Lung (tissue), 12 donors: ENCODE measurements around the gene MTRF1. TPM values are rescaled to one million over a fixed set of nuclear protein-coding genes. Genes with fewer than 3 reads are reported as not detected.

Source experiments
- ATAC-seq: fragments of 200-7000 bp; cut with Tn5 transposase; one replicate; pipeline ENCODE4 v1.9.1; 2020; ENCODE audit warnings: moderate number of reproducible peaks; ENCODE audit not compliant: insufficient read depth, low FRiP score
- DNase-seq, 3 donors: peaks; one replicate each; pipeline ENCODE4 v3.0.0-alpha.2; 2013 to 2017
- H3K27ac ChIP-seq, 2 donors: one replicate each; pipeline ENCODE4 v1.5.1; 2013; ENCODE audit warnings: mild to moderate bottlenecking in 2 of 2, moderate library complexity in 2 of 2, control low read depth in 1 of 2, inconsistent platforms in 1 of 2, low read depth in 1 of 2, low read length in 1 of 2
- H3K27me3 ChIP-seq, 3 donors: one replicate each; pipeline ENCODE4 v1.5.1; 2013; ENCODE audit warnings: low read length in 2 of 3; ENCODE audit not compliant: control insufficient read depth in 3 of 3, insufficient read depth in 3 of 3
- H3K36me3 ChIP-seq, 4 donors: one replicate each; pipeline ENCODE4 v1.5.1; 2013; ENCODE audit warnings: low read length in 4 of 4, mild to moderate bottlenecking in 1 of 4, moderate library complexity in 1 of 4; ENCODE audit not compliant: control insufficient read depth in 4 of 4, insufficient read depth in 4 of 4
- H3K4me1 ChIP-seq, 5 donors: one replicate each; pipeline ENCODE4 v1.5.1; 2013; ENCODE audit warnings: low read length in 5 of 5, mild to moderate bottlenecking in 2 of 5, moderate library complexity in 1 of 5; ENCODE audit not compliant: control insufficient read depth in 5 of 5, insufficient read depth in 5 of 5
- H3K4me3 ChIP-seq: one replicate; pipeline ENCODE4 v1.5.1; 2013; ENCODE audit warnings: mild to moderate bottlenecking, control low read depth, moderate library complexity
- H3K9ac ChIP-seq, 2 donors: one replicate each; pipeline ENCODE4 v1.5.1; 2013; ENCODE audit warnings: low read length in 2 of 2, control low read depth in 1 of 2; ENCODE audit not compliant: insufficient read depth in 1 of 2
- H3K9me3 ChIP-seq, 4 donors: one replicate each; pipeline ENCODE4 v1.5.1; 2013; ENCODE audit warnings: low read length in 3 of 4, mild to moderate bottlenecking in 1 of 4, moderate library complexity in 1 of 4; ENCODE audit not compliant: control insufficient read depth in 4 of 4, insufficient read depth in 3 of 4
- WGBS, 2 donors: extraction: QIAGEN DNeasy Blood & Tissue Kit; methylation state at CpG; one replicate each; pipeline ENCODE4 v1.1.7; 2013; 5-methylcytosine and 5-hydroxymethylcytosine counted together
- polyA plus RNA-seq, 2 donors: library from polyadenylated mRNA; stranded (reverse); fragments of 200-250 nt; gene quantifications; one replicate each; pipeline ENCODE4 v1.2.1, GENCODE V29; 2013
- total RNA-seq, 2 donors: library from RNA; depleted of rRNA in 1 of 2; stranded (reverse); fragments of >200 nt in 1 of 2; gene quantifications; one replicate each; pipeline ENCODE4 v1.2.1, GENCODE V29; 2014 to 2021
- TF ChIP-seq, protein P1 (sequence below): IDR thresholded peaks from 2 replicates; pipeline ENCODE4 v1.5.1; 2012; ENCODE audit warnings: mild to moderate bottlenecking; ENCODE audit errors: control extremely low read depth, extremely low read depth
- donor health status: control.
- donor health status: control.
- donor health status: Bipolar disorder and iron deficiency.
- donor health status: healthy.
- donor health status: DM: yes; HTN: yes; CAD: no.

The MTRF1 gene
- total and polyA plus RNA-seq, 4 donors = 6.7 to 22.0 (median 8.6) TPM

DNA sequence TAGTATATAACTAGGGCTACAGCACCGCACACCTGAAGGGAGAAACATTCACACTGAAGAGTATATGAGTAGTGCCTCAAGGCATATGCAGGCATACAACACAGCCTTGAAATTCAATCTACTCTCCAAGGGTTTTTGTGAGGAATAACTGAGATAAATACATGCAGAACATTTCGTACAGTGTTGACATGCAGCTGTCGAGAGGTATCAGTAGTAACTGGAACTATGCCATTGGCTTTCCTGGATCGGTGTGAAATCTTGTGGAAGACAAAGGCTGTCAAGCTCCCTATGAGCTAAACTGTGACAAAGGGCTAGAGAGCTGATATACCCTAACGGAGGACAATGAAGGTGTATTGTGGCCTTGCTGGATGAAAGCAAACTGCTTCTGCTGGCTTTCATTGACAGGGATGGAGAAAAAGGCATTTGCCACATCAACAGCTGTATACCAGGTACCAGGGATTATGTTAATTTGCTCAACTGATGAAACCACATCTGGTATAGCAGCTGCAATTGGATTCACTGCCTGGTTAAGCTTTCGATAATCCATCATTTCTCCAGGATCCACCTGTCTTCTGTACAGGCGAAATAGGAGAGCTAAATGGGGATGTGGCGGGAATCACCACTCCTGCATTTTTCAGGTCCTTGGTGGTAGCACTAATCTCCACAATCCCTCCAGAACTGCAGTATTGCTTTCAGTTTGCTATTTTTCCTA lies 16.3 kb downstream of the MTRF1 start:
- WGBS, 2 donors = 91 to 96% methylated on average over 8 of the region's 8 CpGs
- Histone ChIP-seq H3K9me3 (no peaks in the 10 kb centered on the region), H3K27me3 (no peaks in the 10 kb centered on the region), H3K27ac (no peak overlapping the region), H3K36me3 (peaks cover 2 to 23% (median 6%) of the 10 kb centered on the region in 4 donors), H3K4me3 (no peak overlapping the region), H3K4me1 (no peaks in the 10 kb centered on the region), H3K9ac (no peak overlapping the region)
- DNase-seq (no peak), ATAC-seq (no peak)
- TF ChIP-seq, protein P1, sequence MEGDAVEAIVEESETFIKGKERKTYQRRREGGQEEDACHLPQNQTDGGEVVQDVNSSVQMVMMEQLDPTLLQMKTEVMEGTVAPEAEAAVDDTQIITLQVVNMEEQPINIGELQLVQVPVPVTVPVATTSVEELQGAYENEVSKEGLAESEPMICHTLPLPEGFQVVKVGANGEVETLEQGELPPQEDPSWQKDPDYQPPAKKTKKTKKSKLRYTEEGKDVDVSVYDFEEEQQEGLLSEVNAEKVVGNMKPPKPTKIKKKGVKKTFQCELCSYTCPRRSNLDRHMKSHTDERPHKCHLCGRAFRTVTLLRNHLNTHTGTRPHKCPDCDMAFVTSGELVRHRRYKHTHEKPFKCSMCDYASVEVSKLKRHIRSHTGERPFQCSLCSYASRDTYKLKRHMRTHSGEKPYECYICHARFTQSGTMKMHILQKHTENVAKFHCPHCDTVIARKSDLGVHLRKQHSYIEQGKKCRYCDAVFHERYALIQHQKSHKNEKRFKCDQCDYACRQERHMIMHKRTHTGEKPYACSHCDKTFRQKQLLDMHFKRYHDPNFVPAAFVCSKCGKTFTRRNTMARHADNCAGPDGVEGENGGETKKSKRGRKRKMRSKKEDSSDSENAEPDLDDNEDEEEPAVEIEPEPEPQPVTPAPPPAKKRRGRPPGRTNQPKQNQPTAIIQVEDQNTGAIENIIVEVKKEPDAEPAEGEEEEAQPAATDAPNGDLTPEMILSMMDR = no peak

DNA sequence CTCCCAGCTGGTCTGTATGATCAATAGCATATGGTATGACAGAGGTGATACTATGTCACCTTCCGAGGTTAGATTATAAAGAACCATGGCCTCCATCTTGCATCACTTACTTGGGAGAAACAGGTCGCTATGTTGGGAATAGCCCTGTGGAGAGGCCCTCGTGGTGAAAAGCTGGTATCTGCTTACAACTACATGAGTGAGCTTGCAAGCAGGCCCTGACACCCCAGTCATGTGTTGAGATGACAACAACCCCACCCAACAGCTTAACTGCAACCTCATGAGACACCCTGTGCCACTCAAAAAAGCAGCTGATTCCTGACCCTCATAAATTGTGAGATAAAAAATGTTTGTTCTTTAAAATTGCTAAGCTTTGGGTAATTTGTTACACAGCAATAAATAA lies 18.8 kb downstream of the MTRF1 start:
- peaks cover 0 to 13% (median 5%) of the 10 kb centered on the region in 4 donors for H3K36me3 ChIP-seq
- ATAC-seq = no peak
- no peak overlapping the region for H3K9ac ChIP-seq
- H3K27me3 ChIP-seq = no peaks in the 10 kb centered on the region
- H3K4me1 ChIP-seq = no peaks in the 10 kb centered on the region
- WGBS, 2 donors = 81 to 91% methylated on average over 3 of the region's 3 CpGs
- no peak for DNase-seq
- no peak overlapping the region for H3K4me3 ChIP-seq
- TF ChIP-seq, protein P1 = no peak
- no peaks in the 10 kb centered on the region for H3K9me3 ChIP-seq
- no peak overlapping the region for H3K27ac ChIP-seq

DNA sequence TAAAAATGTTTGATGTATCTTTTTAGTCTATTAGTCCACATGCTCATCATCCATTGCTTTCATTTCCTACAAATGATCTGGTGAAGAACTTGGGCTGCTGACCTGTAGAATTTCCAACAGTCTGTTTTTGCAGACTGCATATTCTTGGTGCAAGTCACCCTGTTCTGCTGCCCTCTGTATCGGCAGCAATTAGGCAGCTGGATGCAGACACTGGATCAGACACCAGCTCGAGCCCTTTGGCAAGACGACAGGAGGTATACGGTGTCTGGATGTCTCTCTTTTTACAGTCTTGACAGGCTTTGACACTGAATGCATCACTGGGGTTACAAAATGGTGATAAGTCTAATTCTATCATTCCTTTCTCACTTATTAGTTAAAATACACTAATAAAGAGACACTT lies 21.8 kb downstream of the MTRF1 start:
- TF ChIP-seq, protein P1 = no peak
- ATAC-seq (no peak), DNase-seq (no peak)
- peaks cover 0 to 7% (median 3%) of the 10 kb centered on the region in 4 donors for H3K36me3 ChIP-seq
- H3K4me1 ChIP-seq = no peaks in the 10 kb centered on the region
- no peak overlapping the region for H3K9ac ChIP-seq
- no peaks in the 10 kb centered on the region for H3K27me3 ChIP-seq
- no peaks in the 10 kb centered on the region for H3K9me3 ChIP-seq
- no peak overlapping the region for H3K4me3 ChIP-seq
- H3K27ac ChIP-seq = no peak overlapping the region
- WGBS, 2 donors = 96 to 97% methylated on average over 4 of the region's 4 CpGs

- H3K9ac ChIP-seq = no peak overlapping the region
- no peak overlapping the region for H3K27ac ChIP-seq
- H3K36me3 ChIP-seq = peaks cover 0 to 23% (median 9%) of the 10 kb centered on the region in 4 donors
- no peaks in the 10 kb centered on the region for H3K27me3 ChIP-seq
- H3K4me3 ChIP-seq = no peak overlapping the region
- 86 to 94% methylated on average over 1 of the region's 1 CpG for WGBS, 2 donors
- H3K9me3 ChIP-seq = no peaks in the 10 kb centered on the region
- ATAC-seq (no peak), DNase-seq (no peak)
- TF ChIP-seq, protein P1 = no peak
- no peaks in the 10 kb centered on the region for H3K4me1 ChIP-seq
Measured at GRCh38 chr13:41236369-41236768, 27.0 kb downstream of the MTRF1 start.
